HepG2 (cell line): ENCODE measurements around the gene RABL6. TPM values are rescaled to one million over a fixed set of nuclear protein-coding genes. Genes with fewer than 3 reads are reported as not detected.
A peak's percentile ranks its signal among the peaks of the same experiment; 100 is the strongest.

ENCODE experiments used
- ASH2L ChIP-seq: fragments of 300-600, 200-600 bp; sonication (generic); IDR thresholded peaks from 2 replicates; pipeline ENCODE4 v1.7.0; 2017; ENCODE audit warnings: low read depth, mild to moderate bottlenecking, moderate library complexity, mixed read lengths, low read length; ENCODE audit not compliant: insufficient read length
- ATF6 ChIP-seq: sonication (generic); formaldehyde crosslinking; conservative IDR thresholded peaks from 2 replicates; pipeline ENCODE4 v1.4.0; 2020; ENCODE audit warnings: missing genetic modification reagents
- CREM ChIP-seq, 2 experiments: sonication (generic) in 1 of 2; formaldehyde crosslinking in 1 of 2; IDR thresholded peaks; 2 replicates each; pipeline versions ENCODE4 v1.4.0 to v1.6.1; 2016 to 2020; ENCODE audit warnings: antibody characterized with exemption in 1 of 2, mild to moderate bottlenecking in 1 of 2, missing genetic modification reagents in 1 of 2
- FOSL2 ChIP-seq: sonication (generic); formaldehyde crosslinking; IDR thresholded peaks from 2 replicates; pipeline ENCODE4 v1.4.0; 2020; ENCODE audit warnings: missing genetic modification reagents
- FOXA1 ChIP-seq, 2 experiments: fragments of 450-650 bp in 1 of 2; sonication (generic) in 1 of 2; formaldehyde crosslinking in 1 of 2; IDR thresholded peaks; 2 replicates each; pipeline versions ENCODE4 v1.4.0 to v1.6.1; 2016 to 2020; ENCODE audit warnings: missing genetic modification reagents in 1 of 2
- ISL2 ChIP-seq: sonication (generic); formaldehyde crosslinking; IDR thresholded peaks from 2 replicates; pipeline ENCODE4 v1.5.0; 2020; ENCODE audit warnings: missing genetic modification reagents
- KDM1A ChIP-seq: IDR thresholded peaks from 2 replicates; pipeline ENCODE4 v1.6.1; 2016; ENCODE audit warnings: missing compliant biosample characterization
- KDM6A ChIP-seq: IDR thresholded peaks from 2 replicates; pipeline ENCODE4 v1.6.1; 2016; ENCODE audit warnings: low read depth
- MED1 ChIP-seq: sonication (generic); formaldehyde crosslinking; IDR thresholded peaks from 2 replicates; pipeline ENCODE4 v1.4.0; 2020; ENCODE audit warnings: missing genetic modification reagents
- MED8 ChIP-seq: sonication (generic); formaldehyde crosslinking; IDR thresholded peaks from 2 replicates; pipeline ENCODE4 v1.8.1; 2023; ENCODE audit warnings: mild to moderate bottlenecking, missing genetic modification reagents; ENCODE audit not compliant: insufficient replicate concordance
- PHF21A ChIP-seq: sonication (generic); formaldehyde crosslinking; IDR thresholded peaks from 2 replicates; pipeline ENCODE4 v1.5.0; 2020; ENCODE audit warnings: mild to moderate bottlenecking, missing genetic modification reagents
- POLR2A ChIP-seq, 2 experiments: IDR thresholded peaks; 2 replicates each; pipeline ENCODE4 v1.6.1; 2011; ENCODE audit warnings: low read depth in 2 of 2, low read length in 2 of 2, mild to moderate bottlenecking in 1 of 2, moderate library complexity in 1 of 2; ENCODE audit not compliant: insufficient read depth in 1 of 2
- TBX2 ChIP-seq: sonication (generic); formaldehyde crosslinking; IDR thresholded peaks from 2 replicates; pipeline ENCODE4 v1.5.0; 2020; ENCODE audit warnings: missing genetic modification reagents, mild to moderate bottlenecking, borderline replicate concordance
- TFE3 ChIP-seq: IDR thresholded peaks from 2 replicates; pipeline ENCODE4 v1.6.1; 2016
- ZBTB34 ChIP-seq: sonication (generic); formaldehyde crosslinking; IDR thresholded peaks from 2 replicates; pipeline ENCODE4 v1.8.0; 2022; ENCODE audit warnings: mild to moderate bottlenecking, missing genetic modification reagents
- ZBTB43 ChIP-seq: sonication (generic); formaldehyde crosslinking; conservative IDR thresholded peaks from 2 replicates; pipeline ENCODE4 v1.4.0; 2020; ENCODE audit warnings: missing genetic modification reagents
- ZFY ChIP-seq: sonication (generic); formaldehyde crosslinking; IDR thresholded peaks from 2 replicates; pipeline ENCODE4 v1.4.0; 2020; ENCODE audit warnings: missing genetic modification reagents
- ZSCAN22 ChIP-seq: sonication (generic); formaldehyde crosslinking; IDR thresholded peaks from 2 replicates; pipeline ENCODE4 v1.4.0; 2020; ENCODE audit warnings: mild to moderate bottlenecking, missing genetic modification reagents
- polyA plus RNA-seq, 8 experiments: library from polyadenylated mRNA; depleted of rRNA in 3 of 8; stranded (reverse) in 7 of 8; unstranded in 1 of 8; fragments of >200 nt; fragmentation: Illumina TruSeq in 4 of 8; extraction: Trizol in 4 of 8; gene quantifications; 2 replicates each; pipeline versions ENCODE4 v1.2.1 to v1.2.3, GENCODE V29; 2011 to 2016; ENCODE audit warnings: low read depth in 4 of 8, missing spikeins in 1 of 8, mixed read lengths in 1 of 8; ENCODE audit not compliant: insufficient read depth in 1 of 8
- total RNA-seq, 5 experiments: library from RNA; depleted of rRNA; stranded (reverse); fragments of >200 nt; fragmentation: Illumina TruSeq; extraction: Trizol; gene quantifications; 2 replicates each; pipeline ENCODE4 v1.2.3, GENCODE V29; 2016; ENCODE audit warnings: low read depth in 1 of 5
- TF ChIP-seq, protein P1 (sequence below): IDR thresholded peaks from 2 replicates; pipeline ENCODE4 v1.6.1; 2016; ENCODE audit warnings: missing genetic modification reagents, missing compliant biosample characterization
- TF ChIP-seq, protein P2 (sequence below): sonication (generic); formaldehyde crosslinking; IDR thresholded peaks from 2 replicates; pipeline ENCODE4 v1.4.0; 2020; ENCODE audit warnings: missing genetic modification reagents

The RABL6 gene
- total and polyA plus RNA-seq, 2 of the 13 experiments (the other 11 are each of a cell fraction or from before 2014, with no cell fraction given) = 81.5 to 125 TPM

GRCh38 chr9:136789523-136789937 lies 18.2 kb upstream of the RABL6 start (continued):
- TF ChIP-seq ATF6 (no peak), ZBTB43 (0 out of 2 replicates have a peak, but pooled peaks have one; percentile 5), POLR2A (IDR thresholded peaks at IDR 0.05; ENCODE audit: insufficient read depth in 1 of 2, low read depth in 2 of 2, low read length in 2 of 2) (0 out of 4 replicates have a peak, but pooled peaks of 1 of the 2 experiments have one; percentile 4), ZSCAN22 (no peak), TFE3 (0 out of 2 replicates have a peak, but pooled peaks have one; percentile 33), FOXA1 (IDR thresholded peaks at IDR 0.05) (no peak), FOXA1 (CRISPR knock-in tag; IDR thresholded peaks at IDR 0.05) (peak; percentile 90), ZBTB34 (CRISPR knock-in tag) (0 out of 2 replicates have a peak, but pooled peaks have one; percentile 4), ISL2 (0 out of 2 replicates have a peak, but pooled peaks have one; percentile 25), CREM (IDR thresholded peaks at IDR 0.05) (peak; percentile 71), CREM (CRISPR knock-in tag; IDR thresholded peaks at IDR 0.05) (no peak), ASH2L (peak; percentile 15), MED1 (peak; percentile 36; the same call in 1 of the 2 replicates), KDM1A (CRISPR knock-in tag) (no peak), FOSL2 (CRISPR knock-in tag) (peak; percentile 5; the same call in 1 of the 2 replicates), TBX2 (CRISPR knock-in tag) (no peak), PHF21A (CRISPR knock-in tag) (peak; percentile 6; the same call in 1 of the 2 replicates), ZFY (0 out of 2 replicates have a peak, but pooled peaks have one; percentile 5), MED8 (CRISPR knock-in tag) (peak; percentile 53), KDM6A (CRISPR knock-in tag) (peak; percentile 71)
- TF ChIP-seq, protein P1, sequence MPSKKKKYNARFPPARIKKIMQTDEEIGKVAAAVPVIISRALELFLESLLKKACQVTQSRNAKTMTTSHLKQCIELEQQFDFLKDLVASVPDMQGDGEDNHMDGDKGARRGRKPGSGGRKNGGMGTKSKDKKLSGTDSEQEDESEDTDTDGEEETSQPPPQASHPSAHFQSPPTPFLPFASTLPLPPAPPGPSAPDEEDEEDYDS (CRISPR knock-in tag) = peak; percentile 92
- TF ChIP-seq, protein P2, sequence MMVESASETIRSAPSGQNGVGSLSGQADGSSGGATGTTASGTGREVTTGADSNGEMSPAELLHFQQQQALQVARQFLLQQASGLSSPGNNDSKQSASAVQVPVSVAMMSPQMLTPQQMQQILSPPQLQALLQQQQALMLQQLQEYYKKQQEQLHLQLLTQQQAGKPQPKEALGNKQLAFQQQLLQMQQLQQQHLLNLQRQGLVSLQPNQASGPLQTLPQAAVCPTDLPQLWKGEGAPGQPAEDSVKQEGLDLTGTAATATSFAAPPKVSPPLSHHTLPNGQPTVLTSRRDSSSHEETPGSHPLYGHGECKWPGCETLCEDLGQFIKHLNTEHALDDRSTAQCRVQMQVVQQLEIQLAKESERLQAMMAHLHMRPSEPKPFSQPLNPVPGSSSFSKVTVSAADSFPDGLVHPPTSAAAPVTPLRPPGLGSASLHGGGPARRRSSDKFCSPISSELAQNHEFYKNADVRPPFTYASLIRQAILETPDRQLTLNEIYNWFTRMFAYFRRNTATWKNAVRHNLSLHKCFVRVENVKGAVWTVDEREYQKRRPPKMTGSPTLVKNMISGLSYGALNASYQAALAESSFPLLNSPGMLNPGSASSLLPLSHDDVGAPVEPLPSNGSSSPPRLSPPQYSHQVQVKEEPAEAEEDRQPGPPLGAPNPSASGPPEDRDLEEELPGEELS (CRISPR knock-in tag) = peak; percentile 1
